HG02870 (cell line): ENCODE measurements around the gene TPSAB1.

Experiments
- ATAC-seq: cut with Tn5 transposase; IDR thresholded peaks from one replicate; pipeline ENCODE4 v1.9.1; 2021; ENCODE audit warnings: mild to moderate bottlenecking, moderate library complexity; ENCODE audit not compliant: unreplicated experiment

TPSAB1 gene

DNA sequence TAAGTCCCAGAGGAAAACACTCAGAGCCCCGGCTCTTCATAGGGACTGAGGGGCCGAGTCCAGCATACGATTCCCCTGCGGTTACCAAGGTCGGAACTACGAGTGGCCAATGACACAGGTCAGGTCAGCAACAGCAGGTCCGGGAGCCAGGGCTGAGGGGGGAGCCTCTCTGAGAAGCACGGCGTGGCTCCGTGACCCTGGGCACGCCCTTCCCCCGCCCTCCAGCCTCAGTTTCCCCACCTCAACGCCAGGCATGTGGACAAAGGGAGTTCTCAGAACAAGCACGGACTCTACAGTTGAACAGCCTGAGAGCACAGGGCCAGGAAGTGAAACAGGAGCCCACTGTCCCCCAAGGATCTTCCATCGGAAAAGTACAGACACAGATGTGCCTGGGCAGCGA, 41.0 kb downstream of the TPSAB1 start:
- no peak for ATAC-seq

DNA sequence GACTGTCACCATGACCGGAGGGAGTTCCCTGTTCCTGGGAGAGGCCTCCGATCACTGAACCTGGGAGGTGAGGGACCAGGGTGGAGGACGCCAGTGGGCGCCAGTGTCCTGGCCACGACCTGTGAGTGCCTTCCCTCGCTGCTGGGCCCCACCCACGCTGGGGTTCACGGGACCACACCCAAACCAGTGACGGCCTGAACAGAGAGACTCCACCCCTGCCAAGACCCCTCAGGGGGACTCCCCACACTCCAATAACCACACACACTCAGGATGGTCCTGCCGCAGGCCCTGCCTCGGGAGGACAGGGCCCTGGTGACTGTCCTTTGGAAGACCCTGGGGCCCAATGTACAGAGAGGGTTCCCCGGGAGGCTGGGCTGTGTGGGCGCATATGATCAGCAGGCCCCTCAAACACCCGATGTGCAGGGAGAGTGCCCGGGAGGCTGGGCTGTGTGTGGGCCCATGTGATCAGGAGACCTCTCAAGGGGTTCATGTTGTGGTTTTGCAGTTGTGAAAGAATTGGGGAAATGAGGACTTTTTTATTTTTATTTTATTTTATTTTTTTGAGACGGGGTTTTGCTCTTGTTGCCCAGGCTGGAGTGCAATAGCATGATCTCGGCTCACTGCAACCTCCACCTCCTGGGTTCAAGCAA, 41.9 kb downstream of the TPSAB1 start:
- ATAC-seq, result no peak

GRCh38 chr16:1283296-1283695, 42.8 kb downstream of the TPSAB1 start:
- ATAC-seq, result no peak

DNA sequence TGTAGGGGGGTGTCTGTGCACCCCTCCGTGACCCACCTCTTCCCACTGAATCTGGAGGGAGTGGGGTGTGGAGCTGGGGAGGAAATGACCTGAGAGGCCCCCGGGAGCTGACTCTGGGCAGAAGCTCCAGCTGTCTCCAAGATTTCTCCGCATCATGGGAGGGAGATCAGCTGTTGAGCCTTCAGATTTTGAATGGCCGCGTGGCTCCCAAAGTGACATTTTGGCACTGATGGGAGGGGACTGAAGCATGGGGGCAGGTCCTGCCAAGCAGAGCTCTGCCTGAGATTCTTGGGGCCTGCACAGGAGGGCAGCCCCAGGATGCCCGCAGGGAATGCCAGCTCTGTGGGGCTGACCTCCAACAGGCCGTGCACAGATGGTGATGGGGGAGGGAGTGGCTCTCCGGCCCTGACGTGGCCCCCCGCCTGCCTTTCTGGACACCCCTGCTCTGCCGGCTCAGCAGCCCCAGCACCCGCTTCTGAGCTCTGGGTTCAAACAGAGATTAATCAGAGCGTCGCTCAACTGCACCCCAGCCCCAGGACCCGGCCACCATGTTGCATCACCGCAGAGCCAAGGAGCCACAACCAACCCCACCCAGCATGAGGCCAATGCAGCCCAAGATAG, 43.6 kb downstream of the TPSAB1 start:
- ATAC-seq, result no peak

- ATAC-seq, result no peak
Measured at GRCh38 chr16:1285669-1286512, 45.4 kb downstream of the TPSAB1 start.

- no peak for ATAC-seq
Measured at GRCh38 chr16:1286513-1287094, 46.1 kb downstream of the TPSAB1 start.

GRCh38 chr16:1287982-1288670, 47.6 kb downstream of the TPSAB1 start:
- no peak for ATAC-seq

GRCh38 chr16:1288813-1289476, 48.4 kb downstream of the TPSAB1 start:
- ATAC-seq, result no peak

GRCh38 chr16:1289477-1289866, 49.0 kb downstream of the TPSAB1 start:
- ATAC-seq, result no peak

DNA sequence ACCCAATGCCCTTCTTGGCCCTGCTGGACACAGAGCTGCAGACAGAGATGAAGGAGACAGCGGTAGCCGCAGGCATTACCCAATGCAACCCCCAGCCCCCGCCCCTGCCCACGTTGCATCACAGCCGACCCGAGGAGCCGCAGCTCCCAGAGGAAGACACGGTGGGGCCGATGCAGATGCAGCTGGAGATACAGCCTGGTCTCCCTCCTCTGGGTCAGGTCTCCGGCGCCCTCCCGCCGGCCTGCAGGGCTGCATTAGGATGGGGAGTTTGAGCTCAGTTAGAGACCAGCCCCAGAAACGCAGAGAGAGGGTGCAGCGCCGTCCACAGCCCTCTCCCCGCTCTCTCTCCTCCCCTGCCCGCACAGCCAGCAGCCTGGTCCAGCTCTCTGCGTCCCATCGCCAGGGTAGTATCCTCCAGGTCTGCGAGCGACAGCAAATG, 49.6 kb downstream of the TPSAB1 start:
- no peak for ATAC-seq

DNA sequence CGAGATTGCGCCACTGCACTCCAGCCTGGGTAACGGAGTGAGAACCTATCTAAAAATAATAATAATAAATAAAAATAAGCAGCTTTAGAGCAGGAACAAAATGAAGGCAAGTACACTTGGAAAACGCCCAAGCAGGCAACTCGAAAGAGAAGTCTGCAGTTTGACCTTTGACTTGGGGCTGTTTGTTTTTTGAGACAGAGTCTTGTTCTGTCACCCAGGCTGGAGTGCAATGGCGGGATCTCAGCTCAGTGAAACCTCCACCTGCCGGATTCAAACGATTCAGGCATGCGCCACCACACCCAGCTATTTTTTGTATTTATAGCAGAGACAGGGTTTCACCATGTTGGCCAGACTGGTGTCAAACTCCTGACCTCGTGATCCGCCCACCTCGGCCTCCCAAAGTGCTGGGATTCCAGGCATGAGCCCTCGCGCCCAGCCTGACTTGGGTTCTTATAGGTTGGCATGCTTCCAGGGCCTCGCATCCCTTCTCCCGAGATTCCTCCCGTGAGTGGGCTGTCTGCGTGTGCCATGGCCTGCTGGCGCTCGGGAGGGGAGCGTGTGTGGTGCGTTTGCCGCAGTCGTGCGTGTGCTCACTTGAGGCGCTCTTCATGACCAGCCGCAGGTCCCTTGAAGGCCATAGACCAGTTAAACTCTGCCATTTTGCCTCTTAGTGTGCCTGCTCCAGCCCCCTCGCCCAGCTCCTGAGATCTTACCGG, 50.5 kb downstream of the TPSAB1 start:
- ATAC-seq, result no peak

DNA sequence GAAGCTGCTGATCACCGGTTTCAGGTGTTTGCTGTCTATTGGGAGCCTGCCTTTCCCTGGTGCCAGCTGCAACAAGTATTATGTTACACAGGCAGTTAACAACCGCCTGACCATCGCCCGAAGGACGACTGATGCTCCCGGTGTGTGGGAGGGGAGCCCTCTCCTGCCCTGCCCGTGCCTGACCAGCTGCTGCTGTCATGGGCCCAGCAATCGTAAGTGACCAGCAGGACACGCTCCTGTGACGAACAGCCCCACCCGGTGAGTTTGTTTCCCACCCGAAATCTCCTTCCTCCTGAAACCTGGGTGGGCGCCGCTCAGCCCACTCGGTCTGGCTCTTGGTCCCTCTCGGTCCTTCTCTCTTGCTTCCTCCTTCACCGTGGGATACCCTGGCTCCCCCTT, 51.1 kb downstream of the TPSAB1 start:
- no peak for ATAC-seq
